Measurements from ENCODE around the gene VCP.
"Not testable (repeated sequence)": the region's sequence is repeated elsewhere in the genome, so short reads cannot be mapped to it uniquely, and the experiment has no call there.

The VCP gene

GRCh38 chr9:35044071-35044470 is 28.4 kb downstream of the VCP start:
- Mint-ChIP-seq H3K4me1 (peaks cover 10% of the 10 kb centered on the region), H3K4me3 (no peak overlapping the region), H3K27me3 (no peaks in the 10 kb centered on the region), H3K27ac (ENCODE audit: low read depth) (no peak overlapping the region), H3K9me3 (no peaks in the 10 kb centered on the region), H3K36me3 (ENCODE audit: insufficient read depth) (peaks cover 16% of the 10 kb centered on the region)
- ATAC-seq (replicated peaks; ENCODE audit: extremely low read depth, poor library complexity, severe bottlenecking) (no peak), DNase-seq (ENCODE audit: low spot score in 2 of 2) (no peak)

GRCh38 chr9:35042891-35043545 is 29.4 kb downstream of the VCP start:
- Mint-ChIP-seq H3K36me3 (ENCODE audit: insufficient read depth) (peaks cover 10% of the 10 kb centered on the region), H3K27me3 (no peaks in the 10 kb centered on the region), H3K27ac (ENCODE audit: low read depth) (peak overlapping the region; percentile 55), H3K9me3 (no peaks in the 10 kb centered on the region), H3K4me1 (peaks cover 10% of the 10 kb centered on the region), H3K4me3 (no peak overlapping the region)
- no peak for ATAC-seq (replicated peaks; ENCODE audit: extremely low read depth, poor library complexity, severe bottlenecking)
- DNase-seq (ENCODE audit: low spot score in 2 of 2): no peak

- DNase-seq (ENCODE audit: low spot score in 2 of 2) (no peak), ATAC-seq (replicated peaks; ENCODE audit: extremely low read depth, poor library complexity, severe bottlenecking) (no peak)
- H3K4me3 Mint-ChIP-seq: no peak overlapping the region
- H3K27ac Mint-ChIP-seq (ENCODE audit: low read depth): no peak overlapping the region
- no peaks in the 10 kb centered on the region for H3K9me3 Mint-ChIP-seq
- no peaks in the 10 kb centered on the region for H3K27me3 Mint-ChIP-seq
- peaks cover 11% of the 10 kb centered on the region for H3K36me3 Mint-ChIP-seq (ENCODE audit: insufficient read depth)
- peaks cover 10% of the 10 kb centered on the region for H3K4me1 Mint-ChIP-seq
These were observed 30.3 kb downstream of the VCP start for GRCh38 chr9:35042081-35042604.

GRCh38 chr9:35035851-35036701 is 36.3 kb downstream of the VCP start:
- peak overlapping the region; percentile 64 for H3K27ac Mint-ChIP-seq (ENCODE audit: low read depth)
- peaks cover 7% of the 10 kb centered on the region for H3K36me3 Mint-ChIP-seq (ENCODE audit: insufficient read depth)
- ATAC-seq (replicated peaks; ENCODE audit: extremely low read depth, poor library complexity, severe bottlenecking) (peak; percentile 67), DNase-seq (ENCODE audit: low spot score in 2 of 2) (no peak)
- peaks cover 16% of the 10 kb centered on the region for H3K4me1 Mint-ChIP-seq
- H3K4me3 Mint-ChIP-seq: peak overlapping the region; percentile 37
- no peaks in the 10 kb centered on the region for H3K27me3 Mint-ChIP-seq
- H3K9me3 Mint-ChIP-seq: no peaks in the 10 kb centered on the region

GRCh38 chr9:35033101-35033500 is 39.3 kb downstream of the VCP start:
- Mint-ChIP-seq H3K36me3 (ENCODE audit: insufficient read depth) (peaks cover 7% of the 10 kb centered on the region), H3K27me3 (no peaks in the 10 kb centered on the region), H3K4me1 (peaks cover 11% of the 10 kb centered on the region), H3K9me3 (no peaks in the 10 kb centered on the region), H3K27ac (ENCODE audit: low read depth) (no peak overlapping the region), H3K4me3 (no peak overlapping the region)
- DNase-seq (ENCODE audit: low spot score in 2 of 2) (no peak), ATAC-seq (replicated peaks; ENCODE audit: extremely low read depth, poor library complexity, severe bottlenecking) (no peak)

GRCh38 chr9:35029852-35030251 is 42.6 kb downstream of the VCP start:
- Mint-ChIP-seq H3K27me3 (no peaks in the 10 kb centered on the region), H3K9me3 (no peaks in the 10 kb centered on the region), H3K4me3 (no peak overlapping the region), H3K36me3 (ENCODE audit: insufficient read depth) (no peaks in the 10 kb centered on the region), H3K4me1 (no peaks in the 10 kb centered on the region), H3K27ac (ENCODE audit: low read depth) (no peak overlapping the region)
- no peak for ATAC-seq (replicated peaks; ENCODE audit: extremely low read depth, poor library complexity, severe bottlenecking)
- no peak for DNase-seq (ENCODE audit: low spot score in 2 of 2)

- Mint-ChIP-seq H3K9me3 (no peaks in the 10 kb centered on the region), H3K36me3 (ENCODE audit: insufficient read depth) (peaks cover 2% of the 10 kb centered on the region), H3K27me3 (no peaks in the 10 kb centered on the region), H3K4me3 (no peak overlapping the region), H3K27ac (ENCODE audit: low read depth) (no peak overlapping the region), H3K4me1 (no peaks in the 10 kb centered on the region)
- no peak for DNase-seq (ENCODE audit: low spot score in 2 of 2)
- ATAC-seq (replicated peaks; ENCODE audit: extremely low read depth, poor library complexity, severe bottlenecking): no peak
These were observed 43.2 kb downstream of the VCP start for GRCh38 chr9:35029241-35029640.

- peaks cover 6% of the 10 kb centered on the region for H3K4me1 Mint-ChIP-seq
These were observed 44.1 kb downstream of the VCP start for GRCh38 chr9:35028341-35028740.

GRCh38 chr9:35027860-35028259 is 44.6 kb downstream of the VCP start:
- H3K36me3 Mint-ChIP-seq (ENCODE audit: insufficient read depth): peaks cover 3% of the 10 kb centered on the region
- DNase-seq (ENCODE audit: low spot score in 2 of 2): no peak
- H3K27ac Mint-ChIP-seq (ENCODE audit: low read depth): no peak overlapping the region
- no peak overlapping the region for H3K4me3 Mint-ChIP-seq
- no peak for ATAC-seq (replicated peaks; ENCODE audit: extremely low read depth, poor library complexity, severe bottlenecking)
- H3K4me1 Mint-ChIP-seq: peaks cover 8% of the 10 kb centered on the region
- H3K9me3 Mint-ChIP-seq: no peaks in the 10 kb centered on the region
- H3K27me3 Mint-ChIP-seq: no peaks in the 10 kb centered on the region

More at GRCh38 chr9:35028341-35028740, 44.1 kb downstream of the VCP start:
- Mint-ChIP-seq H3K27me3 (no peaks in the 10 kb centered on the region), H3K9me3 (no peaks in the 10 kb centered on the region), H3K36me3 (ENCODE audit: insufficient read depth) (peaks cover 3% of the 10 kb centered on the region), H3K4me3 (no peak overlapping the region), H3K27ac (ENCODE audit: low read depth) (no peak overlapping the region)
- no peak for ATAC-seq (replicated peaks; ENCODE audit: extremely low read depth, poor library complexity, severe bottlenecking)
- DNase-seq (ENCODE audit: low spot score in 2 of 2): no peak

- ATAC-seq (replicated peaks; ENCODE audit: extremely low read depth, poor library complexity, severe bottlenecking): no peak
- no peak for DNase-seq (ENCODE audit: low spot score in 2 of 2)
- H3K4me1 Mint-ChIP-seq: peaks cover 8% of the 10 kb centered on the region
- H3K36me3 Mint-ChIP-seq (ENCODE audit: insufficient read depth): peaks cover 3% of the 10 kb centered on the region
- H3K27me3 Mint-ChIP-seq: no peaks in the 10 kb centered on the region
- H3K27ac Mint-ChIP-seq (ENCODE audit: low read depth): no peak overlapping the region
- no peaks in the 10 kb centered on the region for H3K9me3 Mint-ChIP-seq
- no peak overlapping the region for H3K4me3 Mint-ChIP-seq
These were observed 45.1 kb downstream of the VCP start for GRCh38 chr9:35027374-35027773.

GRCh38 chr9:35026671-35027070 is 45.8 kb downstream of the VCP start:
- Mint-ChIP-seq H3K27ac (ENCODE audit: low read depth) (no peak overlapping the region), H3K36me3 (ENCODE audit: insufficient read depth) (peaks cover 3% of the 10 kb centered on the region), H3K9me3 (no peaks in the 10 kb centered on the region), H3K4me1 (peaks cover 8% of the 10 kb centered on the region), H3K27me3 (no peaks in the 10 kb centered on the region), H3K4me3 (no peak overlapping the region)
- ATAC-seq (replicated peaks; ENCODE audit: extremely low read depth, poor library complexity, severe bottlenecking) (no peak), DNase-seq (ENCODE audit: low spot score in 2 of 2) (no peak)

GRCh38 chr9:35023443-35023842 is 49.0 kb downstream of the VCP start:
- not testable (repeated sequence) for ATAC-seq (replicated peaks; ENCODE audit: extremely low read depth, poor library complexity, severe bottlenecking); H3K4me1 Mint-ChIP-seq; H3K27ac Mint-ChIP-seq (ENCODE audit: low read depth); H3K27me3 Mint-ChIP-seq; H3K36me3 Mint-ChIP-seq (ENCODE audit: insufficient read depth); H3K4me3 Mint-ChIP-seq; H3K9me3 Mint-ChIP-seq; DNase-seq (ENCODE audit: low spot score in 2 of 2)

GRCh38 chr9:35014517-35014916 is 57.9 kb downstream of the VCP start:
- no peaks in the 10 kb centered on the region for H3K27me3 Mint-ChIP-seq
- no peak for ATAC-seq (replicated peaks; ENCODE audit: extremely low read depth, poor library complexity, severe bottlenecking)
- DNase-seq (ENCODE audit: low spot score in 2 of 2): no peak
- H3K9me3 Mint-ChIP-seq: peaks cover 11% of the 10 kb centered on the region
- H3K27ac Mint-ChIP-seq (ENCODE audit: low read depth): no peak overlapping the region
- H3K4me1 Mint-ChIP-seq: no peaks in the 10 kb centered on the region
- H3K36me3 Mint-ChIP-seq (ENCODE audit: insufficient read depth): peaks cover 6% of the 10 kb centered on the region
- no peak overlapping the region for H3K4me3 Mint-ChIP-seq

Measured in central memory CD8-positive, alpha-beta T cell (primary cell).